ENCODE data around the gene ITGB3BP. TPM values are rescaled to one million over a fixed set of nuclear protein-coding genes. Genes with fewer than 3 reads are reported as not detected.
"Not testable (repeated sequence)": the region's sequence is repeated elsewhere in the genome, so short reads cannot be mapped to it uniquely, and the experiment has no call there.

ITGB3BP gene
- total and polyA plus RNA-seq, 10 donors = 17.5 to 31.4 (median 22.0) TPM

DNA sequence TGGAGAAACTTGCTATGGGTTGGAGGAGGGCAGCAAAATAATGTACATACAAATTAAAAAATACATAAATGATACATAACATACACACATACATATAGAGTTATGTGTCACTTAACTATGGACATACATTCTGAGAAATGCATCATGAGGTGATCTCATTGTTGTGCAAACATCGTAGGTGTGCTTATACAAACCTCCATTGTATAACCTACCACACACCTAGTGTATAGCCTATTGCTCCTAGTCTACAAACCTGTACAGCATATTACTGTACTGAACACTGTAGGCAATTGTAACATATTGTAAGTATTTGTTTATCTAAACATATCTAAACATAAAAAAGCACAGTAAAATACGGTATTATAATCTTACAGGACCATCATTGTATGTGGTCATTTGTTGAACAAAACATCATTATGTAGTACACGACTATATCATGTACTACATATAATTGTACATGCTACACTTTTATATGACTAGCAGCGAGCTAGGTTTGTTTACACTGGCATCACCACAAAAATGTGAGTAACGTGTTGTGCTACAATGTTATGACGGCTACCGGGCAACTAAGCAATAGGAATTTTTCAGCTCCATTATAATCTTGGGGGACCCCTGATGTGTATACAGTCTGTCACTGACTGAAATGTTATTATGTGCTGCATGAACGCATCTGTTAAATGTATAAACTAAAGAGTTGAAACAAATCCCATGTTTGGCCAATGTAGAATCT lies 35.5 kb downstream of the ITGB3BP start:
- no peak for DNase-seq
- 95 to 97% (median 96%) methylated on average over 8 of the region's 8 CpGs for WGBS, 5 donors
- H3K9me3 ChIP-seq = no peaks in the 10 kb centered on the region
- no peaks in the 10 kb centered on the region for H3K4me1 ChIP-seq
- no peaks in the 10 kb centered on the region for H3K27me3 ChIP-seq (replicated peaks in 1 of 7)
- H3K4me3 ChIP-seq = no peak overlapping the region
- TF ChIP-seq POLR2A (IDR thresholded peaks at IDR 0.05) = no peak
- TF ChIP-seq POLR2AphosphoS5 (IDR thresholded peaks at IDR 0.05) = no peak
- TF ChIP-seq CTCF (IDR thresholded peaks at IDR 0.05 in 8 of 11, conservative IDR thresholded peaks at IDR 0.05 in 3 of 11) = no peak
- peaks cover 0 to 19% (median 0%) of the 10 kb centered on the region in 6 donors for H3K36me3 ChIP-seq
- intact Hi-C loops (cut with DNase I; ENCODE audit: low total_unique reads) = no loop called here
- no peak overlapping the region for H3K27ac ChIP-seq

- Histone ChIP-seq H3K4me3 (no peak overlapping the region), H3K9me3 (no peaks in the 10 kb centered on the region), H3K36me3 (peaks cover 0 to 19% (median 0%) of the 10 kb centered on the region in 6 donors), H3K27ac (no peak overlapping the region), H3K27me3 (replicated peaks in 1 of 7) (no peaks in the 10 kb centered on the region), H3K4me1 (no peaks in the 10 kb centered on the region)
- TF ChIP-seq CTCF (IDR thresholded peaks at IDR 0.05 in 8 of 11, conservative IDR thresholded peaks at IDR 0.05 in 3 of 11) = no peak
- no peak for TF ChIP-seq POLR2A (IDR thresholded peaks at IDR 0.05)
- TF ChIP-seq POLR2AphosphoS5 (IDR thresholded peaks at IDR 0.05) = no peak
- WGBS, 5 donors = 87 to 97% (median 95%) methylated on average over 1 of the region's 1 CpG
- intact Hi-C loops (cut with DNase I; ENCODE audit: low total_unique reads) = no loop called here
- no peak for DNase-seq
These were observed 36.4 kb downstream of the ITGB3BP start for GRCh38 chr1:63486629-63487028.

GRCh38 chr1:63480057-63480456 lies 43.0 kb downstream of the ITGB3BP start:
- no peaks in the 10 kb centered on the region for H3K27me3 ChIP-seq (replicated peaks in 1 of 7)
- TF ChIP-seq CTCF (IDR thresholded peaks at IDR 0.05 in 8 of 11, conservative IDR thresholded peaks at IDR 0.05 in 3 of 11) (no peak), POLR2AphosphoS5 (IDR thresholded peaks at IDR 0.05) (no peak), POLR2A (IDR thresholded peaks at IDR 0.05) (no peak)
- H3K4me1 ChIP-seq = no peaks in the 10 kb centered on the region
- no peak for DNase-seq
- intact Hi-C loops (cut with DNase I; ENCODE audit: low total_unique reads) = no loop called here
- no peak overlapping the region for H3K27ac ChIP-seq
- H3K4me3 ChIP-seq = no peak overlapping the region
- WGBS, 5 donors = 79 to 95% (median 86%) methylated on average over 1 of the region's 1 CpG
- H3K36me3 ChIP-seq = peaks cover 0 to 13% (median 0%) of the 10 kb centered on the region in 6 donors
- no peaks in the 10 kb centered on the region for H3K9me3 ChIP-seq

DNA sequence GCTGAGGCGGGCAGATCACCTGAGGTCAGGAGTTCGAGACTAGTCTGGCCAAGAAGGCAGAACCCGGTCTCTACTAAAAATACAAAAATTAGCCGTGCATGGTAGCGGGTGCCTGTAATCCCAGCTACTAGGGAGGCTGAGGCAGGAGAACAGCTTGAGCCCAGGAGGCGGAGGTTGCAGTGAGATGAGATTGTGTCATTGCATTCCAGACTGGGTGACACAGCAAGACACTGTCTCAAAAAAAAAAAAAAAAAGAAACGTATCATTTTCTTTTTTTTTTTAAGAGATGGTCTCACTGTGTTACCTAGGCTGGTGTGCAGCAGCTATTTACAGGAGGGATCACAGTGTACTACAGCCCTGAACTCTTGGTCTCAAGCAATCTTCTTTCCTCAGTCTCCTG lies 47.3 kb downstream of the ITGB3BP start:
- intact Hi-C loops (cut with DNase I; ENCODE audit: low total_unique reads) = no loop called here
- whole genome bisulfite sequencing, 5 donors = 80 to 96% (median 91%) methylated on average over 7 of the region's 7 CpGs
- no peak overlapping the region for H3K4me3 ChIP-seq
- H3K9me3 ChIP-seq = peaks cover 0 to 4% (median under 1%) of the 10 kb centered on the region in 8 donors
- no peaks in the 10 kb centered on the region for H3K27me3 ChIP-seq (replicated peaks in 1 of 7)
- peaks cover 0 to 13% (median 0%) of the 10 kb centered on the region in 6 donors for H3K36me3 ChIP-seq
- no peak overlapping the region for H3K27ac ChIP-seq
- TF ChIP-seq POLR2AphosphoS5 (IDR thresholded peaks at IDR 0.05) (no peak), POLR2A (IDR thresholded peaks at IDR 0.05) (no peak), CTCF (IDR thresholded peaks at IDR 0.05 in 8 of 11, conservative IDR thresholded peaks at IDR 0.05 in 3 of 11) (no peak)
- no peak for DNase-seq
- H3K4me1 ChIP-seq = no peaks in the 10 kb centered on the region

DNA sequence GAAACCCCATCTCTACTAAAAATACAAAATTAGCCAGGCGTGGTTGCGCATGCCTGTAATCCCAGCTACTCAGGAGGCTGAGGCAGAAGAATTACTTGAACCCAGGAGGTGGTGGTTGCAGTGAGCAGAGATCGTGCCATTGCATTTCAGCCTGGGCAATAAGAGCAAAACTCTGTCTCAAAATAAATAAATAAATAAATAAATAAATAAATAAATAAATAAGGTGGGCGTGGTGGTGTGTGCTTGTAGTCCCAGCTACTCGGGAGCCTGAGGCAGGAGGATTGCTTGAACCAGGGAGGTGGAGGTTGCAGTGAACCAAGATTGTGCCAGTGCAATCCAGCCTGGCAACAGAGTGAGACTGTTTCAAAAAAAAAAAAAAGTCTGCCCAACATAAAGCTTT lies 54.3 kb downstream of the ITGB3BP start:
- WGBS, 5 donors = 95 to 99% (median 97%) methylated on average over 5 of the region's 5 CpGs
- intact Hi-C loops (cut with DNase I; ENCODE audit: low total_unique reads); H3K27ac ChIP-seq; H3K4me1 ChIP-seq; DNase-seq; H3K4me3 ChIP-seq; H3K36me3 ChIP-seq; H3K27me3 ChIP-seq (replicated peaks in 1 of 7): not testable (repeated sequence)
- peaks cover 0 to 17% (median 8%) of the 10 kb centered on the region in 8 donors for H3K9me3 ChIP-seq

All from spleen (tissue), 11 donors.